Measurements from ENCODE around the gene STX12.
"Not testable (repeated sequence)": the region's sequence is repeated elsewhere in the genome, so short reads cannot be mapped to it uniquely, and the experiment has no call there.

STX12 gene

DNA sequence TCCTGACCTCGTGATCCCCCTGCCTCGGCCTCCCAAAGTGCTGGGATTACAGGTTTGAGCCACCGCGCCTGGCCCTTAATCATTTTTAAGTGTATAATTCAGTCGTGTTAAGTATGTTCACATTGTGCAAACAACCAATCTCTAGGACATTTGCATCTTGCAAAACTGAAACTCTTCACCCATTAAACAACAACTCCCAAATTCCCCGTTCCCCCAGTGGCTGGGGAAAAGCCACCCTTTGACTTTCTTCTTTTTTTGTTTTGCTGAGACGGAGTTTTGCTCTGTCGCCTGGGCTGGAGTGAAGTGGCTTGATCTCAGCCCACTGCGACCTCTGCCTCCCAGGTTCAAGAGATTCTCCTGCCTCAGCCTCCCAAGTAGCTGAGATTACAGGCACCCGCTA is 92.8 kb downstream of the STX12 start:
- DNase-seq: no peak

DNA sequence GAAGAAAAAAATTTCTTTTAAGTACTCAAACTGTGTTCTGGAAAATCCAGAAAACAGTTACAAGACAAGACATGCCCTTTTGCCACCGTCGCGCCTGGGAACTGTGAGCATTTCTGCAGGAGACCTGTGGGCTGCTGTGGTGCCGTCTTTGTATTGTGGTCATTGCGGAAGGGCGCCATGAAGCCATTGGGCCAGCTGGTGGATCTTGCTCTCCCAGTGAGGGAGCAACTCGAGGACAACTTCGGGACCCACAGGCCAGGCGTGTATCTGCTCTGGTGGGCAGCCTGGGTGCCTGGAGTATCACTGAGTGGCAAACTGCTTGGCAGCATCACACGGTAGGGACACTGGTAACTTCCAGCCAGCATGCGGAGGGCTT is 95.5 kb downstream of the STX12 start:
- DNase-seq: no peak

DNA sequence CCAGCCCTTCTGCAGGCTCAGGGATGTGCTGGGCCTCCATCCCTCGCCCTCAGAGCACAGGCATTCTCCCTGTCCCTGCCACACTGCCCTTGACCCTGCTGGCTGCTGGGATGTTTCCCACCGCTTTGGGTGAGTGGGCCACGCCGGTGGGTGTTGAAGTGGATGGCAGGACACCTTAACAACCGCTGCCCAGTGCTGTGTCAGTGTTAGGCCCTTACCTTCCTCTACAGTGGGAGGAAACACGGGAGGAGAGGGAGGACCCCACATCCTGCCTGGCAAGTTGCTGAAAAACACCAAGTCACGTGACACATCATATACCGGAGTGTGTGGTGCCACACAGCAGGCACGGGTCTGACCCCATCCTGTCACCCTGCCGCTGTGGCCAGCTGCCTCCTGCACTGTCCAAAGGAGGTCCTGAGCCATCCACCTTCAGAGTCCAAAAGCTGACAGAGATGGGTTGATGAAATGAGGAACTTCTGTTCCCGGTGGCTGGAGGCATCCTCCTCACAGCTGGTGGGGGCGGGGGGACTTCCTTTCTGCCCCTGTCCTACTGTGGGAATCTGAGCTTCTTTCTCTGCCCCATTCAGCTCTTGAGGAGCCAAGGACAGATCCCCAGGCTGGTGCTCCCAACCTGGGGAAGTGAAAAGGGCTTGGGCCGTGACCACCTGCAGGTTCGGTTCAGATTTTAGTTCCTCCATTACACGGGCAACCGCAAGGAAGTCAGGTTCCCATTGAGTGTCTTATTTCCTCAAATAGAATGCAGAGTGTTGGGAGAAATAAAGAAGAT is 96.1 kb downstream of the STX12 start:
- peak in 1 of 58 donors; percentile 58 for DNase-seq

DNA sequence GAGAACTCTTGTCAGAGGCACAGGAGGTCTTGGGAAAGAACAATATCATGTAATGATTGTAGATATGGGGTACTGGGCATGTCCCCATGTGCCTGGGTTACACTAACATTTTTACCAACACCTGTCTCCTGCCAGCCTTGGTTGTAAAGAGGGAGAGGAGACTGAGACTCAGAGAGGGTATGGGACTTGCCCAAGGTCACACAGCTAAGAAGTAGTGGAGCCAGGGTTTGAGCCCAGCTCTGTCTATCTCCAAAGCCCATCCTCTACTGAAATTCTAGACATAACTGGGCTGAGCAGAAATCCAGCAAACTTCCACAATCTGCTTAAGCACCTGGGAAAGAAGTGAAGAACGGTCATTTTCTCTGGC is 96.7 kb downstream of the STX12 start:
- DNase-seq: no peak

DNA sequence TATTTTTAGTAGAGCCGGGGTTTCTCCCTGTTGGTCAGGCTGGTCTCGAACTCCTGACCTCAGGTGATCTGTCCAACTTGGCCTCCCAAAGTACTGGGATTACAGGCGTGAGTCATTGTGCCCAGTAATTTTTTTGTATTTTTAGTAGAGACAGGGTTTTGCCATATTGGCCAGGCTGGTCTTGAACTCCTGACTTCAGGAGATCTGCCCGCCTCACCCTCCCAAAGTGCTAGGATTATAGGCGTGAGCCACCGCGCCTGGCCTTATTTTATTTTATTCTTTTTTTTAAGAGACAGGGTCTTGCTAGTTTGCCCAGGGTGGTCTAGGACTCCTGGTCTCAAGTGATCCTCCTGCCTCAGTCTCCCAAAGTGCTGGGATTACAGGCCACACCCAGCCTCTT is 98.1 kb downstream of the STX12 start:
- not testable (repeated sequence) for DNase-seq

DNA sequence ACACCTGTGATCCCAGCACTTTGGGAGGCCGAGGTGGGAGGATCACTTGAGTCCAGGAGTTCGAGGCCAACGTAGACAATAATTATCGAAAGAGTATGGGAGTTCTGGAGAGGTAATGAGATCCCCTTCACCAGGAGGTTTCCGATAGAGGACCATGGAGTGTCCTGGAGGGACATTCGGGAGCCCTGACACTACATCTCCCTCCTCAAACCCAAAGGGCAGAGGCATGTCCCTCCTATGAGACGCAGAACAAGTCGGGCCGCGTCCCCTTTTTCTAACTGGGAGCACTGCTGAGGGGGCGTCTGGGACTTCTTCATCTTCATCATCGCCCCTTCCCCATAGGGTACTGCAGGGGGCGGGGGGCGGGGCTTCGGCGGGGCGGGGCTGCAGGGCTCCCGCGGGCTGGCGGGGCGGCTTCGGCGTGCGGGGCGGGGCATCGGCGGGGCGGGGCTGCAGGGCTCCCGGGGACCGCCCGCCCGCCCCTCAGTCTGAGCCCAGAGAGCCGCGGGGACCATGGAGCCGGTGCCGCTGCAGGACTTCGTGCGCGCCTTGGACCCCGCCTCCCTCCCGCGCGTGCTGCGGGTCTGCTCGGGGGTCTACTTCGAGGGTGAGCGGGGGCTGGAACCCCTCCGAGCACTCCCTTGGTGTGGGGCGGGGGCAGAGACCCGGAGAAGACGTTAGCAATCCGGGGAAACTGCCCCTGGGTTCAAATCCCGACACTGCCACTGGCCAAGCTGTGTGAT is 99.2 kb downstream of the STX12 start, which contains the start of gene THEMIS2:
THEMIS2 (plus strand) TSS at position 486 of the 743 bp plus-strand sequence; CDS start at position 514, 28 bp downstream.
- peak in 47 of 58 donors; percentile 19 to 80 (median 51) for DNase-seq

DNA sequence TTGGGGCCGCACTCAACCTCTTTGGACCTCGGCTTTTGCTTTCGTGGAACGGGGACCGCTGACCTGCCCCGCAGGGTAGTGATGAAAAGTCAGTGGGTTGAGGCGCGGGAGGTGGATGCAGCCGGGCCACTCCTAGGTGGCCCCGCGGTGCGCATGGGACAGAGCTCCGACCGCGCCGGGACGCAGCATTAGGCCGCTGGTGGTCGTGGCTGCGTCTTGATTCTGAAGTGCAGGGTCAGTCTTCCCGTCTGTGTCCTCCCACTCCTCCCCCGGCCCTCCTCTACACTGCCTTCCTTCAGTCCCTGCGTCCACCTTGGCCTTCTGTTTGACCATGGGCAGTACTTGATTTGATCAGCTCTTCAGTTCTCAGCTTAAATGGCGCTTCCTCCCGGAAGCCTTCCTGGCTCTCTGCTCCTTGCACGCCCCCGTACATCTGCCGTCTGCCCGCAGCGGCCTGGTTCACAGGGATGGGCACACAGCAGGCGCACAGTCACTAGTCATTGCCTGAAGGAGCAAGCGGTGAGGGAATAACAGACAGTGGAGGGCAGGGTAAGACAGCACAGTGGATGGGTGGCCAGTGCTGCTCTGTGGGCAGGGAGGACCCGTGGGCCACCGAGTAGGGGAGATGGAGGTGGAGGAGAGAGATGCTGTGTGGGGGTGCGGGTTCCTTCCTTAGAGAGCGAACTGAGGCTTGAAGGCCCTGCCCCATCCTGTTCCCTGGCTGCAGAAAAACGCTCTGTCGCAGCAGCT is 100.0 kb downstream of the STX12 start:
- DNase-seq: peak in 10 of 58 donors; percentile 17 to 34 (median 22)

DNA sequence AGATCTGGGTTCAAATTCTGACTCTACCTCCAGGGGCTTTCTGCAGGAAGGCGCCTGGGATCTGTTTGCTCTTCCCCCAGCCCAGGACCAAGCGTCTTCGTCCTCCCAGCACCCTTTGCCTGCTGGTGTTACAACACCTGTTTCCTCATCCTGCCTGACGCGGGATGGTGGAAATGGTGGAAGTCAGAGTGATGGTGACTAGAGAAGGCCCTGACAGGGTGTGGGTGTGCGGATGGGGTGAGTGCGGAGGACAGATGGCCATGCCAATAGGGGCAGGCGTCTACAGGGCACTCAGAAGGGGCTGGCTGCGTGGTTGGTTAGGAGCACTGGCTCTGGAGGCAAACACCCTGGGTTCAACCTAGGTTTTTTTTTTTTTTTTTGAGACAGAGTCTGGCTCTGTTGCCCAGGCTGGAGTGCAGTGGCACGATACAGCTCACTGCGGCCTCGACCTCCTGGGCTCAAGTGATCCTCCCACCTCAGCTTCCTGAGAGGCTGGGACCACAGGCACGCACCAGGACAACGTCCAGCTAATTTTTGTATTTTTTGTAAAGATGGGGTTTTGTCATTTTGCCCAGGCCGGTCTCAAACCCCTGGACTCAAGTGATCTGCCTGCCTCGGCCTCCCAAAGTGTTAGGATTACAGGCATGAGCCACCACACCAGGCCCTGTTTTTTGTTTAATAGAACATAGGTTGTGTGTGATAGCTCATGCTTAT is 100.8 kb downstream of the STX12 start:
- peak in 1 of 58 donors; percentile 17 for DNase-seq

Measured in anterior cingulate cortex (tissue), 58 donors.